ENCODE results near the gene FAH. TPM values are rescaled to one million over a fixed set of nuclear protein-coding genes. Genes with fewer than 3 reads are reported as not detected.

Gene FAH
- polyA plus RNA-seq, 1 donor (not counting 4 experiments of a cell fraction or from before 2014, with no cell fraction given): 29.4 TPM

DNA sequence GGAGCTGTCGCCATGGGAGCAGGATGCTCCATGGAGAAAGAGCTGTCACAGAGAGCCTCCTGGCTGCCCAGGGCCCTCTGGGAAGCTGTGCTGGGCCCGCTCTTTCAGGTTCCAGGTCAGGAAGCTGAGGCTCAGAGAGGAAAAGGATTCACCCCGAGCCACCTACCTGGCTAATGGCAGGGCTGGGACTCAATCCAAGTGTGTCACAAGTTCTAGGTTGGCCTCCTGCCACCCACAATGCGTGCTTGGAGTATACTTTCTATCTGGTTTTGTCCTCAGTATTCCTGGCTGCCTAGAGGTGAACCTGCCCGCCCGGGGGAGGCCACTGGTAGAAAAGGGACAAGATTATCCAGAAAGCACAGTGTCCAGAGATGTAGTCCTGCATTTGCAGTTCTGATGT, 23.6 kb downstream of the FAH start:
- H3K9ac ChIP-seq (ENCODE audit: control insufficient read depth, extremely low read depth, insufficient read depth, low read length): no peak overlapping the region
- DNase-seq (ENCODE audit: low read depth, low spot score) (no peak), FAIRE-seq (no peak)
- no peaks in the 10 kb centered on the region for H4K20me1 ChIP-seq (ENCODE audit: control insufficient read depth, extremely low read depth, insufficient read depth, low read length)
- no peaks in the 10 kb centered on the region for H3K9me1 ChIP-seq (ENCODE audit: control insufficient read depth, extremely low read depth, insufficient read depth, low read length)
- H2AFZ ChIP-seq (ENCODE audit: control insufficient read depth, low read length): no peak overlapping the region
- no peaks in the 10 kb centered on the region for H3K9me3 ChIP-seq (ENCODE audit: control insufficient read depth, low read depth, low read length)
- H3K36me3 ChIP-seq (ENCODE audit: control insufficient read depth in 2 of 2, extremely low read depth in 1 of 2, insufficient read depth in 2 of 2, low read length in 2 of 2): peaks cover 10 to 26% of the 10 kb centered on the region in 2 experiments
- no peak overlapping the region for H3K27ac ChIP-seq (ENCODE audit: control insufficient read depth, insufficient read depth, low read length)
- no peak overlapping the region for H3K4me2 ChIP-seq (ENCODE audit: control insufficient read depth, extremely low read depth, insufficient read depth, low read depth, low read length)
- TF ChIP-seq, protein P1, sequence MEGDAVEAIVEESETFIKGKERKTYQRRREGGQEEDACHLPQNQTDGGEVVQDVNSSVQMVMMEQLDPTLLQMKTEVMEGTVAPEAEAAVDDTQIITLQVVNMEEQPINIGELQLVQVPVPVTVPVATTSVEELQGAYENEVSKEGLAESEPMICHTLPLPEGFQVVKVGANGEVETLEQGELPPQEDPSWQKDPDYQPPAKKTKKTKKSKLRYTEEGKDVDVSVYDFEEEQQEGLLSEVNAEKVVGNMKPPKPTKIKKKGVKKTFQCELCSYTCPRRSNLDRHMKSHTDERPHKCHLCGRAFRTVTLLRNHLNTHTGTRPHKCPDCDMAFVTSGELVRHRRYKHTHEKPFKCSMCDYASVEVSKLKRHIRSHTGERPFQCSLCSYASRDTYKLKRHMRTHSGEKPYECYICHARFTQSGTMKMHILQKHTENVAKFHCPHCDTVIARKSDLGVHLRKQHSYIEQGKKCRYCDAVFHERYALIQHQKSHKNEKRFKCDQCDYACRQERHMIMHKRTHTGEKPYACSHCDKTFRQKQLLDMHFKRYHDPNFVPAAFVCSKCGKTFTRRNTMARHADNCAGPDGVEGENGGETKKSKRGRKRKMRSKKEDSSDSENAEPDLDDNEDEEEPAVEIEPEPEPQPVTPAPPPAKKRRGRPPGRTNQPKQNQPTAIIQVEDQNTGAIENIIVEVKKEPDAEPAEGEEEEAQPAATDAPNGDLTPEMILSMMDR (optimal IDR thresholded peaks at IDR 0.05 in 1 of 3, IDR thresholded peaks at IDR 0.05 in 1 of 3, conservative IDR thresholded peaks at IDR 0.05 in 1 of 3; ENCODE audit: extremely low read depth in 1 of 3, insufficient read depth in 2 of 3, low read length in 3 of 3): no peak
- TF ChIP-seq EZH2 (IDR thresholded peaks at IDR 0.05; ENCODE audit: low read length): no peak
- dilution Hi-C loops (cut with MboI; ENCODE audit: extremely low pct_ligation_motif_present, low sequenced_read_pairs): no loop called here
- peaks cover 12% of the 10 kb centered on the region for H3K4me1 ChIP-seq (ENCODE audit: control insufficient read depth, extremely low read depth, insufficient read depth, low read length)
- no peak overlapping the region for H3K4me3 ChIP-seq (ENCODE audit: control insufficient read depth in 2 of 3, extremely low read depth in 1 of 3, insufficient read depth in 2 of 3, low read depth in 1 of 3, low read length in 3 of 3)
- no peaks in the 10 kb centered on the region for H3K27me3 ChIP-seq (ENCODE audit: control insufficient read depth, extremely low read depth, insufficient read depth, low read length)
- H3K79me2 ChIP-seq (ENCODE audit: control insufficient read depth, insufficient read depth, low read length): no peaks in the 10 kb centered on the region

DNA sequence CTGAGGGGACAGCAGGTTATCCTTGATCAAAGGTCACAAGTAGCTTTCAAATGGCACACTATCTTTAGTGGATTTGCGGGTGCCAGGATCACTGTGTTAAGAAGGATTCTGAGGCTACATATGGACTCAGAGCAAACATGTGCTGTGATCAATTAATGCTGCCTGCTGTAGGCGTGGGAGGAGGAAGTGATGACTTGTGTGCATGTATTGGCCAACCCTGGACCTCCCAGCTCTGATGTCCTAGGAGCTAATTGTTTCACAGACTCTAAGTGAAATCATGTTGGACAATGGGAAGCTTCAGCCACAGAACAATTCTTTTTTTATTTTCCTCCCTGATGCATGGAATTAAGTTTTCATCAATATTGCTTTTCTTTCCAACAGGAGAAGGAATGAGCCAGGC, 24.4 kb downstream of the FAH start:
- Histone ChIP-seq H3K4me1 (ENCODE audit: control insufficient read depth, extremely low read depth, insufficient read depth, low read length) (peaks cover 12% of the 10 kb centered on the region), H3K36me3 (ENCODE audit: control insufficient read depth in 2 of 2, extremely low read depth in 1 of 2, insufficient read depth in 2 of 2, low read length in 2 of 2) (peaks cover 16 to 29% of the 10 kb centered on the region in 2 experiments), H3K4me3 (ENCODE audit: control insufficient read depth in 2 of 3, extremely low read depth in 1 of 3, insufficient read depth in 2 of 3, low read depth in 1 of 3, low read length in 3 of 3) (no peak overlapping the region), H3K27ac (ENCODE audit: control insufficient read depth, insufficient read depth, low read length) (no peak overlapping the region), H3K9me3 (ENCODE audit: control insufficient read depth, low read depth, low read length) (no peaks in the 10 kb centered on the region), H4K20me1 (ENCODE audit: control insufficient read depth, extremely low read depth, insufficient read depth, low read length) (no peaks in the 10 kb centered on the region), H3K9ac (ENCODE audit: control insufficient read depth, extremely low read depth, insufficient read depth, low read length) (no peak overlapping the region), H3K9me1 (ENCODE audit: control insufficient read depth, extremely low read depth, insufficient read depth, low read length) (no peaks in the 10 kb centered on the region), H3K4me2 (ENCODE audit: control insufficient read depth, extremely low read depth, insufficient read depth, low read depth, low read length) (no peak overlapping the region), H3K27me3 (ENCODE audit: control insufficient read depth, extremely low read depth, insufficient read depth, low read length) (no peaks in the 10 kb centered on the region), H2AFZ (ENCODE audit: control insufficient read depth, low read length) (no peak overlapping the region), H3K79me2 (ENCODE audit: control insufficient read depth, insufficient read depth, low read length) (no peaks in the 10 kb centered on the region)
- FAIRE-seq (peak; percentile 34), DNase-seq (ENCODE audit: low read depth, low spot score) (no peak)
- no peak for TF ChIP-seq EZH2 (IDR thresholded peaks at IDR 0.05; ENCODE audit: low read length)
- TF ChIP-seq, protein P1 (optimal IDR thresholded peaks at IDR 0.05 in 1 of 3, IDR thresholded peaks at IDR 0.05 in 1 of 3, conservative IDR thresholded peaks at IDR 0.05 in 1 of 3; ENCODE audit: extremely low read depth in 1 of 3, insufficient read depth in 2 of 3, low read length in 3 of 3): no peak
- dilution Hi-C loops (cut with MboI; ENCODE audit: extremely low pct_ligation_motif_present, low sequenced_read_pairs): no loop called here

Data from keratinocyte (primary cell).